ENCODE measurements around the gene SERGEF.

GRCh38 chr11:17791144-17791543, 221.7 kb downstream of the SERGEF start:
- TF ChIP-seq, protein P1, sequence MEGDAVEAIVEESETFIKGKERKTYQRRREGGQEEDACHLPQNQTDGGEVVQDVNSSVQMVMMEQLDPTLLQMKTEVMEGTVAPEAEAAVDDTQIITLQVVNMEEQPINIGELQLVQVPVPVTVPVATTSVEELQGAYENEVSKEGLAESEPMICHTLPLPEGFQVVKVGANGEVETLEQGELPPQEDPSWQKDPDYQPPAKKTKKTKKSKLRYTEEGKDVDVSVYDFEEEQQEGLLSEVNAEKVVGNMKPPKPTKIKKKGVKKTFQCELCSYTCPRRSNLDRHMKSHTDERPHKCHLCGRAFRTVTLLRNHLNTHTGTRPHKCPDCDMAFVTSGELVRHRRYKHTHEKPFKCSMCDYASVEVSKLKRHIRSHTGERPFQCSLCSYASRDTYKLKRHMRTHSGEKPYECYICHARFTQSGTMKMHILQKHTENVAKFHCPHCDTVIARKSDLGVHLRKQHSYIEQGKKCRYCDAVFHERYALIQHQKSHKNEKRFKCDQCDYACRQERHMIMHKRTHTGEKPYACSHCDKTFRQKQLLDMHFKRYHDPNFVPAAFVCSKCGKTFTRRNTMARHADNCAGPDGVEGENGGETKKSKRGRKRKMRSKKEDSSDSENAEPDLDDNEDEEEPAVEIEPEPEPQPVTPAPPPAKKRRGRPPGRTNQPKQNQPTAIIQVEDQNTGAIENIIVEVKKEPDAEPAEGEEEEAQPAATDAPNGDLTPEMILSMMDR (IDR thresholded peaks at IDR 0.05; ENCODE audit: insufficient read depth, low read length, poor library complexity, severe bottlenecking), result no peak
- no peak for TF ChIP-seq EZH2phosphoT487 (conservative IDR thresholded peaks at IDR 0.05; ENCODE audit: low read length)
